Muscle of leg (tissue), 16 donors: ENCODE data around the gene LCLAT1. TPM values are rescaled to one million over a fixed set of nuclear protein-coding genes. Genes with fewer than 3 reads are reported as not detected.

Source experiments
- DNase-seq: peaks from one replicate; pipeline ENCODE4 v3.0.0; 2013
- H3K27ac ChIP-seq: one replicate; pipeline ENCODE4 v1.5.1; 2013; ENCODE audit warnings: mild to moderate bottlenecking, low read length, control low read depth
- H3K27me3 ChIP-seq: one replicate; pipeline ENCODE4 v1.6.1; 2013; ENCODE audit warnings: low read length; ENCODE audit not compliant: control insufficient read depth, insufficient read depth
- H3K36me3 ChIP-seq: one replicate; pipeline ENCODE4 v1.6.1; 2013; ENCODE audit warnings: low read length; ENCODE audit not compliant: control insufficient read depth, insufficient read depth
- H3K4me1 ChIP-seq: one replicate; pipeline ENCODE4 v1.6.1; 2013; ENCODE audit warnings: low read length; ENCODE audit not compliant: control insufficient read depth, insufficient read depth
- H3K4me3 ChIP-seq: one replicate; pipeline ENCODE4 v1.5.1; 2013; ENCODE audit warnings: low read length, control low read depth
- H3K9me3 ChIP-seq: replicated peaks from 2 replicates; pipeline ENCODE4 v1.6.1; 2013; ENCODE audit warnings: low read depth, low read length; ENCODE audit not compliant: control insufficient read depth
- WGBS: methylation state at CpG from one replicate; pipeline ENCODE4 v1.1.5; 2013; ENCODE audit warnings: missing lambda C conversion rate; ENCODE audit not compliant: insufficient coverage; 5-methylcytosine and 5-hydroxymethylcytosine counted together
- long read RNA-seq, 11 donors: transcript quantifications; one replicate each; lab custom pipeline, GENCODE V29; 2026
- polyA plus RNA-seq, 8 donors: library from polyadenylated mRNA; unstranded; fragments of 120-200 nt; gene quantifications; one replicate each; pipeline versions ENCODE4 v1.2.1 to v1.2.3, GENCODE V29; 2013; ENCODE audit warnings: inconsistent platforms in 1 of 8, low replicate concordance in 1 of 8; ENCODE audit not compliant: insufficient read length in 8 of 8, insufficient read depth in 1 of 8
- total RNA-seq: library from RNA; stranded (reverse); fragments of 120-200 nt; gene quantifications from one replicate; pipeline ENCODE4 v1.2.4, GENCODE V29; 2013

LCLAT1 gene
- 9.9 TPM for total RNA-seq
- polyA plus RNA-seq, result 1 to 10 TPM; 5.8 to 9.6 (median 6.7) TPM
- long read RNA-seq, donor 1, full-length matches to known transcripts, result 2 of 2 reads
- long read RNA-seq, donor 1, partial matches to known transcripts, result 0 of 2 reads
- long read RNA-seq, donor 1, other reads (novel, unspliced or antisense), result 0 of 2 reads
- long read RNA-seq, donor 2, result 0 reads
- long read RNA-seq, donor 3, full-length matches to known transcripts, result 1 of 1 reads
- long read RNA-seq, donor 3, partial matches to known transcripts, result 0 of 1 reads
- long read RNA-seq, donor 3, other reads (novel, unspliced or antisense), result 0 of 1 reads
- long read RNA-seq, donor 4, result 0 reads
- long read RNA-seq, donor 5, full-length matches to known transcripts, result 1 of 1 reads
- long read RNA-seq, donor 5, partial matches to known transcripts, result 0 of 1 reads
- long read RNA-seq, donor 5, other reads (novel, unspliced or antisense), result 0 of 1 reads
- long read RNA-seq, donor 6, full-length matches to known transcripts, result 1 of 1 reads
- long read RNA-seq, donor 6, partial matches to known transcripts, result 0 of 1 reads
- long read RNA-seq, donor 6, other reads (novel, unspliced or antisense), result 0 of 1 reads
- long read RNA-seq, donor 7, full-length matches to known transcripts, result 1 of 1 reads
- long read RNA-seq, donor 7, partial matches to known transcripts, result 0 of 1 reads
- long read RNA-seq, donor 7, other reads (novel, unspliced or antisense), result 0 of 1 reads
- long read RNA-seq, donor 8, full-length matches to known transcripts, result 3 of 3 reads
- long read RNA-seq, donor 8, partial matches to known transcripts, result 0 of 3 reads
- long read RNA-seq, donor 8, other reads (novel, unspliced or antisense), result 0 of 3 reads
- long read RNA-seq, donor 9, full-length matches to known transcripts, result 1 of 1 reads
- long read RNA-seq, donor 9, partial matches to known transcripts, result 0 of 1 reads
- long read RNA-seq, donor 9, other reads (novel, unspliced or antisense), result 0 of 1 reads
- long read RNA-seq, donor 10, full-length matches to known transcripts, result 2 of 2 reads
- long read RNA-seq, donor 10, partial matches to known transcripts, result 0 of 2 reads
- long read RNA-seq, donor 10, other reads (novel, unspliced or antisense), result 0 of 2 reads
- long read RNA-seq, donor 11, full-length matches to known transcripts, result 1 of 1 reads
- long read RNA-seq, donor 11, partial matches to known transcripts, result 0 of 1 reads
- long read RNA-seq, donor 11, other reads (novel, unspliced or antisense), result 0 of 1 reads

DNA sequence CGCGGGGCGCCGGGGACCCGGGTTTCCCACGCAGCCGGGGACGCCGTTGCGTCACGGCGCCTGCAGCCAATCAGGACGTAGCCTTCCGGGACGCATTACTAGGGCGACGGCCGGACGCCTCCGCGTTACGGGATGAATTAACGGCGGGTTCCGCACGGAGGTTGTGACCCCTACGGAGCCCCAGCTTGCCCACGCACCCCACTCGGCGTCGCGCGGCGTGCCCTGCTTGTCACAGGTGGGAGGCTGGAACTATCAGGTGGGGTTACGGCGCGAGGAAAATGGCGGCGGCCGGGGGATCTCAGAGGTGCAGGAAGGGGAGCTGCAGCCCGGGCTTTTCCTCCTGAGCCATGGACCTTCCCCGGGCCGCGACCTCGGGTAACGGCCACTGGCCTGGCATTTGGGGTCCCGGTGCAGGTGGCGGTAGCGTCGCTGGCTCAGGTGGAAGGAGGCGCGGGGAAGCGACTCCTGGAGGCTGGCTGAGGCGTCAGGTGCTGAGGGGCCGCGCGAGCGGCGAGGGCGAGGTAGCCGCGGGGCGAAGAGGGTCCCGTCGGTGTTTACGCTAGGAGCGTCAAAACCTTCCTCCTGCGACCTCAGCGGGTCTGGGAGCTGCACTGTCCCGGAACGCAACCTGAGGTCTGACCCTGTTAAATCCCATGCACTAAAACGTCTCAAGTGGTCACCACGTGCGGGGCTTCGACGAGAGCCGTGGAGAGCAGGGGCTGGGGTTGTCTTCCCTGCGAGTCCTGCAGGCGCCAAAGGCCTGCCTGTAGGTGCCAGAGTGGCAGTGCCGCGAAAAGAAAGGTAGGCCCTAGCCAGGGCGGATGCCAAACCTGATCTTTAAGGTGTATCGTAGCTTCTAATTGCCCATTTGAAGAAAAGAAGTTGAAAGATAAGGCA lies at the start of gene LCLAT1:
LCLAT1 (plus strand) TSS at position 98 of the 897 bp plus-strand sequence. CDS start 78,345 bp downstream, outside the sequence.
- Histone ChIP-seq H3K27me3 (no peaks in the 10 kb centered on the region), H3K9me3 (no peaks in the 10 kb centered on the region), H3K4me3 (peak within 1 kb of the TSS; percentile 98), H3K27ac (peak within 1 kb of the TSS; percentile 78), H3K36me3 (no peaks in the 10 kb centered on the region), H3K4me1 (peaks cover 8% of the 10 kb centered on the region)
- WGBS, result 5% methylated on average over 76 of the region's 83 CpGs
- peak; percentile 89 for DNase-seq

DNA sequence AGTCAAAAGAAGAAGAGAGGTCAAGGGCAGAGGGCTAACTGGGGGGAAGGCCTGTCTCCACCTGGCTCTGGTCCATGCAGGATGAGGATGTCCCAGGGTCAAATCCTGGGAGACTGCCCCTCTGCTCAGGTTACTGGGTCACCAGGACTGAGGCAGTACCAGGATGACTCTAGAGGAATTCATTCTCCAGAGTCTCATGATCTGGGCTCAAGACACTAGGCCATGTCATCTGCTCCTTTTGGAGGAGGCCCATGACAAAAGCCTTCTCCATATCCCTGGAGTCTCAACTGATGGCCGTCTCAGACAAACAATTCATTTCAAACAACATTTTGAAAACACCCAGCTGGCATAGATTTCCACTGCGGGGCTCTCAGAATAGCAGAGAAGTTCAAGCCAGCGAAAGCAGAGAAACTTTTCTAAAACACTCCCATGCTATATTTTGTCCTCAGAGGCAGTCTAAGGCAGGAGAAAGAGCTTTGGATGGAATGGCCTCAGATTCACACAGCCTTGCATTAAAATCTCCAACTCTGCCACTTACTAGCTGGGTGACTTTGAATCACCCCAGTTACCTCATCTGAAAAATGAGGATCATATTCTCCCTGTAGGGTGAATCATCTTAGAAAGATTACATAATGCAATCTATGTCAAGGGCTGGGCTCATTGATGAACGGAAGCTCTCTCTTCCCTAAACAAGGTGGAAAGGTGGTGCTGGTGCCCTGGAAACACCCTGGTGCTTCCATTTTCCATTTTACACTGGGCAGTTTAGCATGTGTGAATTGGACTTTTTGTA lies 48.8 kb upstream of the LCLAT1 start:
- no peak overlapping the region for H3K4me3 ChIP-seq
- no peak overlapping the region for H3K27ac ChIP-seq
- DNase-seq, result no peak
- H3K4me1 ChIP-seq, result peaks cover 4% of the 10 kb centered on the region
- no peaks in the 10 kb centered on the region for H3K9me3 ChIP-seq
- no peaks in the 10 kb centered on the region for H3K36me3 ChIP-seq
- whole genome bisulfite sequencing, result 40% methylated on average over 1 of the region's 4 CpGs
- H3K27me3 ChIP-seq, result no peaks in the 10 kb centered on the region

DNA sequence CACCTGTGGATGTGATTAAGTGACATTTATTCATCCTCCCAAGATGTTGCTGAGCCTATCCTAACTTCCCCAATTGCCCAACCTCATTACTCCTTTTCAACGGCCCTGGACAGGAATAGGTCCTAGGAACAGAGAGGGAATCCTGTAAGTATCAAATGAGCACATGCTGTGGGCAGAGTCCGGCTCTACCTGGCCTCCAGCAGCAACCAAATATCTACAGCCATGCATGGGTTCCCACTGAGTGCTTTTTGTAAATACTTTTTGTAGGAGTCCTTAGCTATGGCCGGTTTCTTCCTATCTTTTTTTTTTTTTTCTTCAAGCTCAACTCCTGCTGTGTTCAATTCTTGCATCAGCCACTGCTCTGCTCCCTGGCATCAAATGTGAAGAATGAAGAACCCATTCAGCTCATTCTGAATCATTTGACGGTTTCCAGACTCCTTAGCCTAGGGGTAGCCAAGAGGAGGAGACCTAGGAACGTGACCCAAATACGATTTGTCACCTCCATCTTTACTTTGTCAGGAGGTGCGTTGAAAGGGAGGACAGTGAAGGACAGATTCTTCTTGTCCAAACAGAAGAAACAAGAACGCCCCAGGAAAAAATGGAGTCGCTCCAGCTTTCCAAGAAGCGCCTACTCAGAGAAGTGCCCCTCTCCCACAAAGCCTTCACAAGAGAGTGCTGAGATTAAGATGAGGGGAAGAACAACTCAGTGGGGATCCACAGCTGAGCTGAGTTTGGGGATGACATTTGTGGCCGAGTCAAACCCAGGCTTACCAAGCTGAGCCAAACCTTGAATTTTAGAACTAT lies 46.7 kb upstream of the LCLAT1 start:
- no peak overlapping the region for H3K4me3 ChIP-seq
- 100% methylated on average over 3 of the region's 11 CpGs for WGBS
- peaks cover 20% of the 10 kb centered on the region for H3K4me1 ChIP-seq
- no peak for DNase-seq
- H3K36me3 ChIP-seq, result no peaks in the 10 kb centered on the region
- H3K9me3 ChIP-seq, result no peaks in the 10 kb centered on the region
- H3K27ac ChIP-seq, result no peak overlapping the region
- no peaks in the 10 kb centered on the region for H3K27me3 ChIP-seq

DNA sequence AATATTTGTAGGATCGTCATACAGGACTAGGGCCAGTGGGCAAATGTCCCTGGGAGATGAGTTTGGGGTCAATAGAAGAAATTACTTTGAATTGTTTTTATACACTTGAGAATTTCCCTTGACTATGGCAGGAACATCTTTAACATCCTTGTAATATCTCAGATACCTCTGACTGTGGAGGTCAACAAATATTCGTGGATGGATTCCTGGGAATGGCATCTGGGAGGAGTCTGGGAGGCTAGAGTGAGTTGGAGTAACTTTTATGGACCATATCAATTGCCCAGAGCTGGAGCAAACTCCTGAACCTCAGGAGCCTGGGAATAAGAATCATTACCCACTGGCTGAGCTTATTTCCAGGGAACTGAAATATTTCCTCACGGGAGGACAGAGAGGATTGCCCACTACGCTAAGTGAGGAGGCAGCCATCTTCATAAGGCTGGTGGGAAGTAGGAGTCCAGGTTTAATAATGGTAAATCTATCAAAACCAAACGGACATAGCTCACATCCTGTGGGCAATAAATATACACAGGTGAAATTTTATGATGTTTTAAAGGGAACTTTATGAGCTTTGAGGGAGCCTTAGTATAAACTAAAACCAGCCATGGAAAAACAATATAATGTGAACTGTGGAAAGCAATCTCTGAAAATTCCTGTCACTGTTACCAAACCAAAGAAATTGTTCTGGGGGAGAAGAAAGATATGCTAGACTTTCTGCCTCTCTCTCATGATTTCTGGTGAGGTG lies 44.4 kb upstream of the LCLAT1 start:
- DNase-seq, result no peak
- Histone ChIP-seq H3K4me1 (peaks cover 24% of the 10 kb centered on the region), H3K36me3 (no peaks in the 10 kb centered on the region), H3K4me3 (no peak overlapping the region), H3K27me3 (no peaks in the 10 kb centered on the region), H3K27ac (no peak overlapping the region), H3K9me3 (no peaks in the 10 kb centered on the region)
- no CpG with 5 or more reads among the region's 5 CpGs for WGBS

DNA sequence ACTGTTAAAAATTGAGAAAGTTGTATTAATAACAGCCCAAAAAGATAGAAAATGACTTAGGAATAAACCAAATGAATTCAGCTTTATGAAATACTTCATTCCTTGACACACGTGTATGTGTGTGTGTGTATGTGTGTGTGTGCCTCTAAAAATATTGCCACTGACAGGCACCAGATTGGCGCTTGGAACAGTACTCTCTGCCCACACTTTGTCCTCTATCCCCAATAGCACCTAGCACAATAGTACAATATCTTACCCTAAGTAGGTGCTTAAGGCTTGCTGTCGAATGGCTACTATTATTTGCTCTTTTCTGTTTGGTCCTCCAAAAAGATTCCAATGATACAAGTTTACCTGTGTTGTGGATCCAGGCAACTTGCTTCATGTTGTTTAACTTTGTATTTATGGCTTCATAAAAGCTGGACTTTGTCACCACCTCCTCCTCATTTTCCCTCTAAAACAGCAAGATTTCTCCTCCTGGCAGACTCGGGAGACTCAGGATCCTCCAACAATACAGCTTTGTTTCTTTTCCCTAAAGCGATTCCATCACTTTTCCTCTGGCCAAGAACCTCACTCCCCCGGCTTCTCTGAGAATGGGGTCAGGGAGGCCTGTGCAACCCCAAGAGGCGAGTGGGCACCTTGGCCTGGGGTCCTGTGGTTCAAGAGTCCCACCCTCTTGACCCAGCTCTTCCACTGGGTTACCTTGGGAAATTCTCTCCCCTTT lies 43.3 kb upstream of the LCLAT1 start:
- H3K9me3 ChIP-seq, result no peaks in the 10 kb centered on the region
- no peaks in the 10 kb centered on the region for H3K27me3 ChIP-seq
- H3K36me3 ChIP-seq, result no peaks in the 10 kb centered on the region
- peak overlapping the region; percentile 78 for H3K27ac ChIP-seq
- WGBS, result 25% methylated on average over 3 of the region's 7 CpGs
- no peak overlapping the region for H3K4me3 ChIP-seq
- peaks cover 36% of the 10 kb centered on the region for H3K4me1 ChIP-seq
- DNase-seq, result peak; percentile 72

DNA sequence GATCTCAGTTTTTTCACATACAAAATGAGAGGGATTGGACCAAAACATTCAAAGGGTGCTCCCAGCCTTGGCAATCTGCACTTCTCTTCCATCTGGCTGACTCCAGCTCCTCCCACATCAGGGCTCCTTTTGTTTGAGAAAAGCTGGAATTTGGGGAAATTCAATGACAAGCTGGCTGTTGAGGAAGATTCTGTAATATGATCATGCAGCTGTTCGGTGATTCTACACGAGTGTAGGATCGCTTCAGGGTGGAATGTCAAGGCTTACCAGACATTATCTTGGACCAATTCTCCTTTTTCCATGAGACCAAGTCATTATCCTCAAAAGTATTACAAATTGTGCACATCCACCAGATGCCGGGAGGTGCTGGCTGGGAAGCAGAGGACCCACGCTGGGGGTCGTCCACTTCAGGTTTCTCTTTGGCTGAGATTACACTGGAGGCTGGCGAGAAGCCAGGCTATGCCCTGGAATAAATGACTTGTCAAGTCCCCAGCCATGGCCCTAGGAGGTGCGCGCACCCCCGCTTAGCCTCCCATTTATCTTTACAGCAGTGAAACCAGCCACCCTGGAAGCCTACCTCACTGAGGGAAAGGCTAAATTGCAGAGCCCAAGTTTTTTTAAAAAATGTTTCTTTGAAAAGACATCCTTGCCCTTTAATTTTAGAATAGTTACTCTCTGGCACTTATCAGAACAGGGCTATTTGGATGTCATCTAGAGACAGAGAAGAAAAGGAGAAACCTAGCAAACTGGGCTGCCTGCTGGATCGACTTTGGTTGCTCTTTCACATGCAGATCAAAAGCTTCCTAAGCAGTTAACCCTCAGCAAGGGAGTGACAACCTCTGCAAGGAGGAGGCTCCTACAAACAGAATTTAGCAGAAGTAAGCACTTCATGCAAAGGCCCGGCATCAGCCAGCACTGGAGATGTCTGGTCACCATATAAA lies 42.5 kb upstream of the LCLAT1 start:
- H3K36me3 ChIP-seq, result no peaks in the 10 kb centered on the region
- H3K4me3 ChIP-seq, result no peak overlapping the region
- DNase-seq, result peak; percentile 93
- H3K4me1 ChIP-seq, result peaks cover 42% of the 10 kb centered on the region
- H3K27me3 ChIP-seq, result no peaks in the 10 kb centered on the region
- 29% methylated on average over 5 of the region's 12 CpGs for WGBS
- H3K9me3 ChIP-seq, result no peaks in the 10 kb centered on the region
- peak overlapping the region; percentile 78 for H3K27ac ChIP-seq

DNA sequence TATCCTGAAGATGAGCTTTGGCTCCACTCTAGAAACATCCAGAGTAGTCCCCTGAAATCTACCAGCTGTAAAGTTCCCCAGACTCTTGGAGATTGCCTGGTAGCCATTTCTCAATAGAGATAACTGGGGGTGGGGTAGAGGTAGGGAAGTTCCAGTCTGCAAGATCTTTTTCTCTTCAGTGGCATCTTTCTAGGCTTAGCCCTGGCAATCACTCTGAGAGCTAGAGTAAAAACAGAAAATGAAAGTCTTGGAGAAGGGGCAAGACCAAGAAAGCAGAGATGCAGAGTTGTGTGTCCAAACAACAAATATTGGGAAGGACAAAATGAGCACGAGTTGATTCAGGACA lies 41.8 kb upstream of the LCLAT1 start:
- Histone ChIP-seq H3K4me3 (no peak overlapping the region), H3K27me3 (no peaks in the 10 kb centered on the region), H3K4me1 (peaks cover 42% of the 10 kb centered on the region), H3K9me3 (no peaks in the 10 kb centered on the region), H3K36me3 (no peaks in the 10 kb centered on the region), H3K27ac (no peak overlapping the region)
- WGBS, result 67% methylated on average over 1 of the region's 1 CpG
- no peak for DNase-seq
